ENCODE results near the gene SUCLG1.

Gene SUCLG1

GRCh38 chr2:84451579-84451978 lies 7.5 kb downstream of the SUCLG1 start:
- peaks cover 53% of the 10 kb centered on the region for H3K79me2 ChIP-seq (ENCODE audit: low read length)

GRCh38 chr2:84450288-84451227 lies 8.5 kb downstream of the SUCLG1 start:
- no peak overlapping the region for H3K27ac ChIP-seq (ENCODE audit: low read length)
- H2AFZ ChIP-seq (ENCODE audit: low read depth, low read length): no peak overlapping the region
- H4K20me1 ChIP-seq (ENCODE audit: insufficient read depth, low read length): peaks cover 10% of the 10 kb centered on the region; the same call in 1 of the 2 replicates
- no peak overlapping the region for H3K4me3 ChIP-seq (ENCODE audit: low read length)
- peaks cover 45% of the 10 kb centered on the region for H3K79me2 ChIP-seq (ENCODE audit: low read length)
- H3K36me3 ChIP-seq (replicated peaks; ENCODE audit: low read depth, low read length): peaks cover 13% of the 10 kb centered on the region
- H3K4me1 ChIP-seq (ENCODE audit: low read length): no peaks in the 10 kb centered on the region
- H3K27me3 ChIP-seq (ENCODE audit: low read depth, low read length): no peaks in the 10 kb centered on the region
- no peak overlapping the region for H3K4me2 ChIP-seq (ENCODE audit: low read length)
- no peaks in the 10 kb centered on the region for H3K9me3 ChIP-seq (ENCODE audit: insufficient read depth, low read length)
- H3K9ac ChIP-seq (ENCODE audit: low read length): no peak overlapping the region
- TF ChIP-seq EZH2phosphoT487 (IDR thresholded peaks at IDR 0.05; ENCODE audit: low read depth) (no peak), CTCF (IDR thresholded peaks at IDR 0.05; ENCODE audit: low read depth, low read length) (no peak)

More at GRCh38 chr2:84451579-84451978, 7.5 kb downstream of the SUCLG1 start:
- Histone ChIP-seq H3K36me3 (replicated peaks; ENCODE audit: low read depth, low read length) (peaks cover 9% of the 10 kb centered on the region), H4K20me1 (ENCODE audit: insufficient read depth, low read length) (peaks cover 10% of the 10 kb centered on the region; the same call in 1 of the 2 replicates), H3K27me3 (ENCODE audit: low read depth, low read length) (no peaks in the 10 kb centered on the region), H3K4me3 (ENCODE audit: low read length) (no peak overlapping the region), H3K4me1 (ENCODE audit: low read length) (no peaks in the 10 kb centered on the region), H3K9ac (ENCODE audit: low read length) (no peak overlapping the region), H3K4me2 (ENCODE audit: low read length) (no peak overlapping the region), H3K27ac (ENCODE audit: low read length) (no peak overlapping the region), H2AFZ (ENCODE audit: low read depth, low read length) (no peak overlapping the region), H3K9me3 (ENCODE audit: insufficient read depth, low read length) (no peaks in the 10 kb centered on the region)
- no peak for TF ChIP-seq CTCF (IDR thresholded peaks at IDR 0.05; ENCODE audit: low read depth, low read length)
- no peak for TF ChIP-seq EZH2phosphoT487 (IDR thresholded peaks at IDR 0.05; ENCODE audit: low read depth)

GRCh38 chr2:84449711-84450110 lies 9.4 kb downstream of the SUCLG1 start:
- no peak overlapping the region for H3K27ac ChIP-seq (ENCODE audit: low read length)
- peaks cover 43% of the 10 kb centered on the region for H3K79me2 ChIP-seq (ENCODE audit: low read length)
- TF ChIP-seq EZH2phosphoT487 (IDR thresholded peaks at IDR 0.05; ENCODE audit: low read depth) (no peak), CTCF (IDR thresholded peaks at IDR 0.05; ENCODE audit: low read depth, low read length) (no peak)

GRCh38 chr2:84449055-84449454 lies 10.0 kb downstream of the SUCLG1 start:
- Histone ChIP-seq H3K4me2 (ENCODE audit: low read length) (no peak overlapping the region), H3K27ac (ENCODE audit: low read length) (no peak overlapping the region), H3K9ac (ENCODE audit: low read length) (no peak overlapping the region), H2AFZ (ENCODE audit: low read depth, low read length) (no peak overlapping the region), H3K27me3 (ENCODE audit: low read depth, low read length) (no peaks in the 10 kb centered on the region), H3K79me2 (ENCODE audit: low read length) (peaks cover 36% of the 10 kb centered on the region), H3K9me3 (ENCODE audit: insufficient read depth, low read length) (no peaks in the 10 kb centered on the region), H3K4me3 (ENCODE audit: low read length) (no peak overlapping the region), H3K36me3 (replicated peaks; ENCODE audit: low read depth, low read length) (peaks cover 13% of the 10 kb centered on the region), H4K20me1 (ENCODE audit: insufficient read depth, low read length) (peaks cover 10% of the 10 kb centered on the region; the same call in 1 of the 2 replicates), H3K4me1 (ENCODE audit: low read length) (no peaks in the 10 kb centered on the region)
- TF ChIP-seq CTCF (IDR thresholded peaks at IDR 0.05; ENCODE audit: low read depth, low read length) (no peak), EZH2phosphoT487 (IDR thresholded peaks at IDR 0.05; ENCODE audit: low read depth) (no peak)

More at GRCh38 chr2:84449711-84450110, 9.4 kb downstream of the SUCLG1 start:
- H3K27me3 ChIP-seq (ENCODE audit: low read depth, low read length): no peaks in the 10 kb centered on the region
- no peak overlapping the region for H3K9ac ChIP-seq (ENCODE audit: low read length)
- no peak overlapping the region for H2AFZ ChIP-seq (ENCODE audit: low read depth, low read length)
- no peak overlapping the region for H3K4me3 ChIP-seq (ENCODE audit: low read length)
- H3K4me1 ChIP-seq (ENCODE audit: low read length): no peaks in the 10 kb centered on the region
- H3K4me2 ChIP-seq (ENCODE audit: low read length): no peak overlapping the region
- peaks cover 13% of the 10 kb centered on the region for H3K36me3 ChIP-seq (replicated peaks; ENCODE audit: low read depth, low read length)
- no peaks in the 10 kb centered on the region for H3K9me3 ChIP-seq (ENCODE audit: insufficient read depth, low read length)
- H4K20me1 ChIP-seq (ENCODE audit: insufficient read depth, low read length): peaks cover 10% of the 10 kb centered on the region; the same call in 1 of the 2 replicates
